Measurements from ENCODE around the gene LINGO1.
A peak's percentile ranks its signal among the peaks of the same experiment; 100 is the strongest.

The LINGO1 gene, protein sequence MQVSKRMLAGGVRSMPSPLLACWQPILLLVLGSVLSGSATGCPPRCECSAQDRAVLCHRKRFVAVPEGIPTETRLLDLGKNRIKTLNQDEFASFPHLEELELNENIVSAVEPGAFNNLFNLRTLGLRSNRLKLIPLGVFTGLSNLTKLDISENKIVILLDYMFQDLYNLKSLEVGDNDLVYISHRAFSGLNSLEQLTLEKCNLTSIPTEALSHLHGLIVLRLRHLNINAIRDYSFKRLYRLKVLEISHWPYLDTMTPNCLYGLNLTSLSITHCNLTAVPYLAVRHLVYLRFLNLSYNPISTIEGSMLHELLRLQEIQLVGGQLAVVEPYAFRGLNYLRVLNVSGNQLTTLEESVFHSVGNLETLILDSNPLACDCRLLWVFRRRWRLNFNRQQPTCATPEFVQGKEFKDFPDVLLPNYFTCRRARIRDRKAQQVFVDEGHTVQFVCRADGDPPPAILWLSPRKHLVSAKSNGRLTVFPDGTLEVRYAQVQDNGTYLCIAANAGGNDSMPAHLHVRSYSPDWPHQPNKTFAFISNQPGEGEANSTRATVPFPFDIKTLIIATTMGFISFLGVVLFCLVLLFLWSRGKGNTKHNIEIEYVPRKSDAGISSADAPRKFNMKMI

DNA sequence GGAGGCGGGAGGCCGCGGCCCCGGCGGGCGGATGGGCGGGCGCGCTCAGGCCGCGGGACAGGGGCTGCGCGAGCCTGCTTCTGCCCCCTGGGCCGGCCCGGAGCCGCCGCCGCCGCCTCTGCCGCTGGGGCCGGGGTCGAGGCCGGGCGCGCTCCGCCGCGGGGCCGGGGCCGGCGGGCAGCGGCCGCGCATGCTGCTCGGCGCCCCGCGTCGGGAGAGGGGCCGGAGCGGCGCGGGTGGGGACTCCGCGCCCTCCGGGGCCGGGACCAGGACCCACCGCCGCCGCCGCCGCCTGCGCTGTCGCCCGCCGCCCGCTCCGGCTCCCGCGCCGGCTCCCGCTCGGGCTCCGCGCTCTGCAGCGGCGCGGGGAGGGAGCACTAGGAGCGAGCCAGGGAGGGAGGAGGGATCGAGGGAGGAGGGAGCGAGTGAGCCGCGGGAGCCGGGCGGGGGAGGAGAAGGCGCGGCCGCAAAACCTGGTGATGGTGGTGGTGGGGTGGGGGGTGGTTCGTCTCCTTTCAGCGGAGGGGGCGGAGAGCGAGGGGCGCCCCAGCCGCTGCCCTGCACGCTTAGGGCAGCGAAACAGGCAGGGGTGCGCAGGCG, at the start of gene LINGO1:
Gene LINGO1 (minus strand): TSS at position 379 of the 600 bp plus-strand sequence. CDS start 597 bp downstream, outside the sequence.
- DNase-seq, result no peak

DNA sequence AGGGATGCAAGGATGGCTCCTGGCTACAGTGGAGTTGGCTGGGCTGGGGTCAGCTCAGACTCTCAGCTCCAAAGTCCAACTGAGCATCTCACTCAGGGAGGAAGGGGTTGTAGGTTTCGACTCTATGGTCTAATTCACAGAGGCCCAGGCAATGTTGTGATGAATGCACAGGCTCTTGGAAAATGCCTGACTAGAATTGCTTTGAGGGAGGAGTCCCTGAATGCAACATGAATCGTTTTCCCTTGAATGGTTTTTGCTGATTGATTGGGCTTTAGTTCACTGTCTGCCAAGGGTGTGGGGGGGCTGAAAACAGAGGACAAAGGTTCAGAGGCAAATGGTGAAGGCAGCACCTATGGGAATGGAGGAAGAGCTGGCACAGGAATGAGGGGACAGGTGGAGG, 48.6 kb upstream of the LINGO1 start:
- DNase-seq, result no peak

DNA sequence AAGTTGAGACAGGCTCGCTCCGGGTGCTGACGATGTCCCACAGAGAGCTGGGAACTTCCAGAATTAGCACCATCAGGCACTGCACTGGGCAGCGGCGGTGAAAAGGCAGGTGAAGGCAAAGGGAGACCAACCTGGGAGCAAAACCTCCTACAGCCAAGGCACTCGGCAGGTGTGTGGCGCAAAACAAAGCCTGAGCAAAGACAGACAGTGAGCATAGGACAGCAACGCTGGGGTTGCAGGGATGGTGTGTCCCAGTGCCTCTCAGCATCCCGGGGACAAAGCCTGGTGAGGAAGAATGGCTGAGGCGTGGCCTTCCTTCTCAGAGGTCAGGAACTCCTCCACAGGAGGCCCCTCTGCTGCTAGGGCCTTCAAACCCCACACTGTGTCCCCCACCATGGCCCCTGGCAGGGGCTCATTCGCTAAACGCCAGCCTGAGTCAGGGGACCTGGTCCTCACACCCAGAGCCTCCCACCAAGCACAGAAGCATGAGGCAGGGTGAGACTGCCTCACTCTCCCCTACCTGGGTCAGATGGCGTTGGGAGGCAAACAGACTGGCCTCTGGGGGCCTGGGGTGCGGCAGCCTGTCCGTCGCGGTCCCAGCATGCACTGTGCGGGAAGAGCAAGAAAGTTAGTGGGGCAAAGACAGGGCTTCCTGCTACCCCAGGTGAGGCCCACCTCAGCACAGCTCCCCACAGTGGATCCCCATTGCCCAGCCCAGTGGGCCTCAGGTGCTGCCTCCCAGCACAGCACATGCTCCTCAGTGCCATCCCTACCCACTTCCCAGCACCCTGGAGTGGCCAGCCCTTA, 44.1 kb upstream of the LINGO1 start:
- DNase-seq, result no peak

DNA sequence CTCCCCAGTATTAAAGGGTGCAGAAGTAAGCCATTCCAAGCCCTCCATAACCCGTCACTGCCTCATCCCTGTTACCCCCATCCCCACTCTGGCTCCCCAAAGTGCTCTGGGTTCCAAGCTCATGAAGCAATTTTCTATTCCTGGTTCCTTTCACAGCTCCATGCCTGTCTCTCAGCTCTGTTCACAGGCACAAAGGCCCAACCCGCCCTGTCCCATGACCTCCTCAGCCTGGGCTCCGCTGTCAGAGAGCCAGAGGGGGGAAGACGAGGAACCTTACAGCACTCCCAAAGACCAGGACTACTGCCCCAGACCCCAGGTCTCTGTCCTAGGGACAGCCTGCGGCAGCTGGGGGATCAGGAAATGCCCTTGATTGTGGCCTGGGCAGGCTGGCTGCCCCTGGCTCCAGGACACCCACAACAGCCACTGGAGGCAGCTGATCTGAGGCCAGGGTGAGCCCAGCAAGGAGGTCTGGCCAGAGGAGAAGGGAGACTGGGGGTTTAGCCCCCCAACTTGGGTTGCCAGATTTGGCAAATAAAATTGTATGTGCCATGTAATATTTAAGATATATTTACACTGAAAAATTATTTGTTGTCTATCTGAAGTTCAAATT, 43.2 kb upstream of the LINGO1 start:
- no peak for DNase-seq

DNA sequence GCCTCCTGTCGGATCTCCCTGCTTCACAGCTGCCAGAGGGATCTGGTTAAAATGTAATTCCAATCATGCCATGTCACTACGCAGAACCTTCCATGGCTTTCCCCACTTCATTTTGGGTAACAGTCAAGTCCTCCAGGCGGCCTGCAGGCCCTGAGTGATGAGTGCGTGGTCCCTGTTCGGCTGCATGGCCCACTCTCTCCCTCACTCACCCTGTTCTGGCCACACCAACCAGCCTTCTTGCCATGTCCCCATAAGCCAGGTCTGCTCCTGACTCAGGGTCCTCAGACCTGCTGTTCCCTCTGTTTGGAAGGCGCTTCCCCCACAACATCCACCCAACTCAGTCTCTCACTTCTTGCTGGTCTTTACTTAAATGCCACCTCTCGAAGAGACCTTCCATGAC, 41.6 kb upstream of the LINGO1 start:
- no peak for DNase-seq

DNA sequence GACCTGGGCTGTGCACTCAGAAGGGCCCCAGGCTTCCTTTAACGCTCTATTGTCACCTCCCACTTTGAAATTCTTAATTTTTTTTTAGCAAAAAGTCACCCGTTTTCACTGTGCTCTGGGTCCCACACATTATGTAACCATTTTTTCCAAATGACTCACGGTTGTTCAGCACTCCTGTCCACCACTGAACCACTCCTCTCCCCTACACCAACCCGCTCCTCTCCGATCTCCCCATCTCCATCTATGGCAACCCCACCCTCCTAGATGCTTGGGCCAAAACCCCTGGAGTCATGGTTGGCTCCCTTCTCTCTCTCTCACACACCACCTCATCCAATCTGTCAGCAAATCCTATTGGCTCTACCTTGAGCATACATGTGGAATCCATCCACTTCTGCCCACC, 41.2 kb upstream of the LINGO1 start:
- DNase-seq, result no peak

DNA sequence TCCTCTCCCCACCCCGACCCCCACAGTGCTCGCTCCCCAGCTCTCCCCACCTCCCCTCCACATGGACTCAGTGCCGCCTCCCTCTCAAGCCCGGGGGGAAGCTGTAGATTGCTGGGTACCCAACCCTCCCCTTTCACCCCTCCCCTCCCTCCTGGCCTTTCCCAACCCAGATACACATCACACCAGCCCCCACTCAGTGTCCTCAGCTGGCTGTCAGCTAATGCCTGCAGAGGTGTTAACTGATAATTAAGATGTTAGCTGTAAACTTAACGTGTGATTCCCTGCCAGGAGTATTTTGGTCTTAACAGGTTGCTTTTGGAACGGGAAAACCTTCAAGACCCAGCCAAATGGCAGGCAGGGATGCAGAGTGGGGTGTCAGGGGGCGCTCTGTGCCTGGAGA, 39.4 kb upstream of the LINGO1 start:
- DNase-seq, result no peak

DNA sequence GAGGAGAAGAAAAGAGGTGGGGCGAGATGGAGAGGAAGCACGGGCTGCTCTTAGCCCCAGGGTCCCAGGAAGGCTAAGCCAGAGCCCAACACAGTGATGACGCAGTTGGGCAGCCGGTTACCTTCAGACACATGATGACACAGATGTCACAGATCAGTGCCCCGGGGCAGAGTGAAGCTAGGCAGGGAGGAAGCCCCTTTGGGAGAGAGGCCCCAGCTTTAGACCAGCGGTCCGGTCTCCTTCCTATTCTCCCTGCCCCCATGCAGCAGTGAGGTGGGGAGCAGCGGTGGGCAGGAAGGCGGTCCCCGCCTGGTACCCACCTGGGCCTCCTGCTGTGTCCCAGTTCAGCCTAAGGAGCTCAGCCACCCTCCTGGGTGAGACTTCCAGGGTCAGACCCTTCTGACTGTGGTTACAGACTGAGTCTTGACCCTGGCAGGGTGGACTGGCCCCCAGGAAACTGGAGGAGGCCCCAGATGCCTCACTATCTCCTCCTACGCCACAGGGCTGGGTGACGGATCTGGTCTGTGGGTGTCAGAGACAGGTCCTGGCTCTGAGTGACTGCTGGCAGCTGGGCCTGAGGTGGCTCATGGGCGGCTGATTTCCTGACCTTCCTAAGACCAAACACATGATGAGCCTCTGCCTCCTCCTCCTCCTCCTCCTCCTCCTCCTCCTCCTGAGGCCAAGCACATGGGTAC, 38.8 kb upstream of the LINGO1 start:
- DNase-seq, result no peak

DNA sequence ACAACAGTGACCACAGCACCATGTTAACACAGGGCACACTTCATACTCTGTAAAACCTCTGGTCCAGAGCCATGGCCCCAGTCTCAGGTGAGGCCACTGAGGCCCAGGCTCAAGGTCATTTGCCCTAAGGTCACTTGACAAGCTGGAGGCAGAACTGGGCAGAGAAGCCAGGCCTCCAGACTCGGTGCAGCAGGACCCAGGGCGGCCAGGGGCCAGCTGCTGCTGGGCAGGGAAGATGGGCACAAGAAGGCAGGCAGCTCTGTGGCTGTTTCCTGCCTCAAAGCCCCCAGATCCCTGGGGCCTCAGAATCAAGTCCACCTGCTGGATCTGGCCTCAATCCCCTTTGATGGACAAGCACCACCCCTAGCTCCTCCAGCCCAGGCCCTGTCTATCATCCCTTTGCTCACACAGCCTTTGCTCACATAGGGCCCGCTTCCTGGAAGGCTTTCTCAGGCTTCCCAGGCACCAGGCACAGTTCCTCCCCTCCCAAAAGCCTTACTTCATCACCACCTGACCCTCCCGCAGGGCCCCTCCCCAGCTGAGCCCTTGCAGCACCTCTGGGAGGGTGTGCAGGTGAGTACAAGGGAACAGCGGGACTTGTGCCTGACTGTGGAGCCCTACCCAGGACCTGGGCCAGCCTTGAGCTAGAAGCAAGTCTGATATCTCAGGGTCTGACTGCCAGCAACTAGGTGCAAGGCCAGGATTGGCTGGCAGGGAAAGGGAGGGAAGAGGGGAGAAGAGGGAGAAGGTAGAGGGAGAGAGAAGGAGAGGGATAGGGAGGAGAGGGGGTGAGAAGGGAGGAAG, 38.0 kb upstream of the LINGO1 start:
- no peak for DNase-seq

DNA sequence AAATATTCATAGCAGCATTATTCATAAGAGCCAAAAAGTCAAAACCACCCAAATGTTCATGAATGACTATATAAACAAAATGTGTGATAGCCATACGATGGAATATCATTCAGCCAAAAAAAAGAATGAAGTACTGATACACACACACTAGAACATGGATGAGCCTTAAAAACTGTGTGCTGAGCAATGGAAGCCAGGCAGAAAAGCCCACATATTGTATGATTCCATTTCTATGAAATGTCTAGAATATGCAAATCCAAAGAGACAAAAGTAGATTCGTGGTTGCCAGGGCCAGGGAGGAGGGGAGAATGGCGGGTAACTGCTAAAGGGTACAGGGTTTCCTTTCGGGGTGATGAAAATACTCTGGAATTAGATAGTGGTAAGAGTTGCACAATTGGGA, 37.2 kb upstream of the LINGO1 start:
- no peak for DNase-seq

DNA sequence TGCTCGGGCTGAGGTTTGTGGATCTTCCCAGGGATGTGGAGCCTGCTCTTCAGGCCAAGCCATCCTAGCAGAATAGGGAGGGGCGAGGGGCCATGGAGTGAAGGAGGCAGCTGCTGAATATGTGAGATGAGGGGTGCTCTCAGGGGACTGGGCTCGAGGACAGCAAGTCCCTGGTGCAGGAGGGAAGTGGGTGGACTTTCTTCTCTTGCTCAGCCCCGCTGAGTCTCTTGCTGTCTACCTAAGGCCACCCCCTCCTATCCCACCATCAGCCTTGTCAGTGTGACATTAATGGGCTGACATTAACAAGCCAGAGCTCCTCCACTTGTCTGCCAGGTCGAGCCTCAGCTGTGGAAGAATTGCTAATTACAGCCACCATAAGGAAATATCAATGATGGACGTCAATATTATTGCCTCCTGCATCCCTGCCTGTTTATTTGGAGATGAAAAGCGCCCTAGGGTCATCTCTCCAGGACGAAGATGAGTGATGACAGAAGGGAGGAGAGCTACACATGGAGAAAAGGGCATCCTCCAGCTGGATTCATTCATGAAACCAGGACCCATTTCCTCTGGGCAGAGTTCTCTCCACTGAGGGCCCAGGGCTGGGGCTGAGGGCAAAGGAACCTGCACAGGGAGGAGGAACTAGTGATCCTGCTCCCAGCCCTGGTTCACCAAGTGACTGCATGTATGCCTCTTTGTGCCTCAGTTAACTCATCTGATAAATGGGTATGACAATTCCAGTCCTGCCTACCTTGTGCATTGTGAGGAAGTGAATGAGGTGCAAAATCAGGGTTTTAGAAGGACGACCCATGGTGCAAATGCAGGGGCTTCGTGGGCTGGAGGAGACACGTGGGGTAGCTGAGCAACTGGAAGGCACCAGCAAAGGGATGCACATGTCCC, 34.9 kb upstream of the LINGO1 start:
- DNase-seq, result no peak

DNA sequence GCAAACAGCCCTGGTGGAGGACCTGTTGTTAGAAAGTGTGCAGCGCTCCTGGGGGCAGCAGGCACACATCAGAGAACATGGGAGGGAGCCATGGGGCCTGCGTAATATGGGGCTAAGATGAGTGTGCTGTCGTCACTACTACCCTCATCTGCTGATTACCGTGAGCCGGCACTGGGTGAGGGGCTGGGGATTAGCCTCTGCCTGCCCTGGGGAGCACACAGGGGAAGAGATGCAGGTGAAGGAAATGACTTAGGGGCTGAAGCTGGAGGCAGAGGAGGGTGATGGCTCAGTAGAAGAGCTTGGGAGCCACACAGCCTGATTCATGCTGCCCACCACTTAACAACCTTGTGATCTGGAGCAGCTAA, 33.6 kb upstream of the LINGO1 start:
- no peak for DNase-seq

DNA sequence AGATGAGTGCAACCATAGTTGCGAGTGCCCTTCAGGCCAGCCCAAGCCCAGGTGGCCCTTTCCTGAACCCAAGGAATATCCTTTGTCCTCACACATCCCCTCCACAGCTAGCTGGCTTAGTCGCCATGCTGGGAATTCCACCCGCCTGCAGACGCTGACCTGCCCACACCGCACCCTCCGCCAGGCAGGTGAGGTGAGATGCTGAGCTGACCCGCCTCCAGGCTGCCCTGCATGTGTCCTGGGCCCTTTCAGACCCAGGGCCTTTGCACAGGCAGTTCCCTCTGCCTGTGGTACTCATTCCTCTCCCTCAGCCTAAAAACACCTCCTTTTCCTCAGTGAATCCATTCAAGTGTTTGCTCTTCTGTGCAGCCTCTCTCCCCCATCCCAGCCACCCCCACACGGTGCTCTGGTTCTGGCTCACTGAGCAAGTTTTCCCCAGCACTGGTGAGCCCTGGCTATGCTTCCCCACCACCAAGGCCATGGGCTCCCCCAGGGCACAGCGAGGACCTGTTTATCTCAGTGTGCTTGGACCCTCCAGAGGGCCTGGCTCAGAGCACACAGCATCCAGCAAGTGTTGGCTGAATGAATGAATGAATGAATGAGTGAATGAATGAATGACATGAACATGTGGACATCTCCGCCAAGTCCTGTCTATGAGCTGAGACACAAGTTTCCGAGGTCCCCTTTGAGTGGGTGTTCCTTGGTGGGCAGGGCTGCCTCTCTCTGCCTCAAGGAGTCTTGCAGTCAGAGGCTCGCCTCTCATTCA, 33.0 kb upstream of the LINGO1 start:
- DNase-seq, result no peak

DNA sequence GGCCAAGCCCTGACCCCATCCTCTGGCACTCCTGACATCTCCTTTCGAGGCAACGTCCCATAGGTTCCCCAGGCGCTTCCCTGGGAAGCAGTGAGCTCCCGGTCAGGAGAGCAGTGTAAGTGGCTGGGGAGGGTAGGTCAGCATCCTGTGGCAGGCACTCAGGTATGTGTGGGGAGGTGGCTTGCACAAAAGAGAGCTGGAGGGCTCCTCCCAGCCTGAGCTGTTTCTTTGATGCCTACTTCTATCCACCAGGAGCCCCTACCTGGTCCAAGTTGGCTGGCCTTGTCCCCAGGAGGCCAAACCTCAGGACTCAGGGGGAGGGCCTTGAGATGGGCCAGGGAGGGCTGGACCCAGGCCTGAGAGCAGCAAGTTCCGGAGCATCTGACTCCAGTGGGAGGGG, 31.7 kb upstream of the LINGO1 start:
- DNase-seq, result no peak

DNA sequence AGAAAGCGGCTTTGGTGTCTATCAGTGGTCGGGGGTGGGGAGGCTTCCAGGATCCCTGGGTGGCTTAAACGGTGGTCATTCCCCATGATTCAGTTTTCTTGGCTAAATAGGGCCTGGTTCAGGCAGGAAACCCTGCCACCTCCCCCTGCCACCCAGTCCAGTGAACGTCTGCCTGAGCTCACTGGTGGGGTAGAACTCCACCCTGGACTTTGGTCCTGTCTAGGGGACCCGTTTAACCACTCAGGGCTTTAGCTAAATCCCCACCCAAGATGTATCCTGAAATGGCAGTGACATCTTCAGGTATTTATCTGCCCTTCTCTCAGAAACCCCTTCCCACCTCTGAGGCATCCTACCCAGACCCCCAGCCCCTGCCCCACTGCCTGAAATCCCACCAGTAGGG, 30.5 kb upstream of the LINGO1 start:
- no peak for DNase-seq

DNA sequence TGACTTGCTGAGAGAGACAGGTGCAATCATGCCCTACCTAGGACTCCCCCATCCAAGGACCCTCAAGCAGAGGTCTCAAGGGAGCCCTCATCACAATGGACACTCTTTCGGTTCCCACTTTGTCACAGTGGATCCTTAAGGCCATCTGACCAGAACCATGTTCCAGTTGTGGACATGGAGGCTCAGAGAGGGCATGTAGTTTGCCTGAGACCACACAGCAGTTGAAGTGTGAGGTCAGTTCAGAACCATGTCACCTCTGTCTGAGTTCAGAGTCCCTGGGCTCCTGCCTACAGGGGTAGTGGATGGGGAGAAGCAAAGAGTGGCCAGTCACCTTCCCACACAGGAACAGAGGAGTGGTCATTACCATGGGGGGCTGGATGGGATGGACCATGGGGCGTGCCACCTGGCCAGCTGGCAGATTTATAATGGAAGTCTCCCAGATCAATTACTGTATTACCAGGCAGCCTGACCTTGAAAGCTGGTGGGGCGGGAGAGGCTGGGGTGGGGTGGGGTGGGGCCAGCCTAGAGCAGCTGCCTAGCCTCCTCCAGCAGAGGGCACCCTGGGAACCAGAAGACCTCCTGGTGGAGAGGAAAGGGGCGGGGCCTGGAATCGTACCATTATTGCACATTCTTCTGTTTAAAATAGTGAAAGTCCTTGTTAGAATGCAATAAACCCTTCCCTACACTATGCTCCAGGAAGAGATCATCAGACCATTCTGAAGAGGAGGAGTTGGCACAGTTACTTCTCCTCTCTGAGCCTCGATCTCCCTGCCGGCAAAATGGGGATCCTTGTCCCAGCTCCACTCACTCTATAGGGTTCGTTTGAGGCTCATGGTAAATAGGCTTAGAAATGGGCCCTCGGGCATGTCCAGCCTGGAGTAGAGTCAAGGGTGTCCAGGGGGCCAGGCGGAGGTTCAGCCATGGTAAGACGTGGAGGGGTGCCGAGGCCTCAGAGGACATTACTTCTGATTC, 26.9 kb upstream of the LINGO1 start:
- peak; percentile 70 for DNase-seq

DNA sequence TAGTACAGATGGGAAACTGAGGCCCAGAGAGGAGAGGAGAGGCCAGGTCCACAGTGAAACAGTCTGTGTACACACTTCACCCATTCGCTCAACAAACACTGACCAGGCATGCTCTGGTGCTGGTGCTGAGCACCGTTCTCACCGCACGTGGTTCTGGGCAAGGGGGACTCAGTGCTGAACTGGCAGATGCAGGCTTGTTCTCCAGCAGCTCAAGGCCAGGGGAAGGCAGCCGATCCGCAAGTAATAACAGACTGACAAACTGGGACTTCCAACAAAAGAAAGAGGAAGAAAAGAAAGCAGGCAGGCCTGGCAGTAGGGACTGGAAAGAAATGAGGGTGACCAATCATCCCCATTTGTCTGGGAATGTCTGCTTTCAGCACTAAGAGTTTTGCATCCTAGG, 25.6 kb upstream of the LINGO1 start:
- DNase-seq, result no peak

DNA sequence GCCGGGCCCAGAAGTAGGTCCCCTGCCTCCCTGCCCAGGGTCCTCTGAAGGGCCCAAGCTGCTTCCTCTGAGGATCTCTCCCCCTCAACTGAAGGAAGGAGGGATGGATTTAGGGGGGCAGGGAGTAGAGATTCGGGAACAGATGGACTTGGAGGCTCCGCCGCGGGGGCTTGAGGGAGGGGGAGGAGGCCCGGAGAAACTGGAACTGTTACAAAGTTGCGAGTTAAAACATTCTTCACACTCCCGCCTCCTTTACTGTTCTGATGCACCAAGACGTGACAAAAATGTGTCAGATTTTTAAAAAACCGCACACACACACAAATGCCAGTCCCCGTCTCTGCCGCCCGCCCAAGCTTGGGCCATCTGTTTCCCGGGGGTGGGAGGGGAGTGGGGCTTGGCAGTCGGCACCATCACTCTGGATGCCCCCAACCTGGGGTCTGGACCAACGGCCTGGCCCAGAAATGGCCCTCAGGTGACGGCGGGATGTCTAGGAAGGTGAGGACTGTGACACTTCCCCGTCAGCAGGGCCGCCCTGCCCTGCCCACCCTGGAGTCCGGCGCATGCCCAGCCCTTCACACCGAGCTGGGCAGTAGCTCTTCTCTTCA, 25.0 kb upstream of the LINGO1 start:
- no peak for DNase-seq

Measured in suppressor macrophage treated with lipopolysaccharide for 4 hours (primary cell).